Measurements from ENCODE around the gene PARD6B. TPM values are rescaled to one million over a fixed set of nuclear protein-coding genes. Genes with fewer than 3 reads are reported as not detected.
A peak's percentile ranks its signal among the peaks of the same experiment; 100 is the strongest.

The PARD6B gene
- total and polyA plus RNA-seq, 2 of the 4 experiments (the other 2 are of a cell fraction), result 0.17 to 0.90 TPM

- Histone ChIP-seq H3K27me3 (ENCODE audit: control insufficient read depth, insufficient read depth, low read length) (peaks cover 4% of the 10 kb centered on the region; the same call in 1 of the 2 replicates), H2BK15ac (ENCODE audit: low read depth, low read length) (no peak overlapping the region), H3K14ac (replicated peaks; ENCODE audit: low read depth, low read length) (no peak overlapping the region), H3K36me3 (ENCODE audit: control insufficient read depth, insufficient read depth, low read length) (no peaks in the 10 kb centered on the region), H3K79me1 (ENCODE audit: low read depth in 1 of 2, low read length in 2 of 2) (no peaks in the 10 kb centered on the region), H3K18ac (ENCODE audit: low read depth, low read length) (no peak overlapping the region), H3K4me2 (ENCODE audit: low read depth, low read length) (no peak overlapping the region), H3K4ac (ENCODE audit: low read depth, low read length) (no peak overlapping the region), H4K20me1 (ENCODE audit: insufficient read depth, low read length) (no peaks in the 10 kb centered on the region), H2AK9ac (replicated peaks; ENCODE audit: low read depth, low read length, poor library complexity) (no peak overlapping the region), H2AK5ac (ENCODE audit: low read depth, low read length) (no peak overlapping the region), H3K23ac (ENCODE audit: low read depth, low read length) (no peak overlapping the region), H3K27ac (ENCODE audit: insufficient read depth, low read length) (no peak overlapping the region), H3K9me1 (ENCODE audit: insufficient read depth, low read length) (no peaks in the 10 kb centered on the region; the same call in 1 of the 2 replicates), H3K9ac (ENCODE audit: low read depth, low read length) (no peak overlapping the region), H4K5ac (ENCODE audit: low read depth, low read length) (no peak overlapping the region), H2BK5ac (ENCODE audit: low read depth, low read length, poor library complexity, severe bottlenecking) (no peak overlapping the region), H3K9me3 (ENCODE audit: control insufficient read depth, insufficient read depth, low read length) (no peaks in the 10 kb centered on the region), H2BK20ac (ENCODE audit: low read depth, low read length) (no peak overlapping the region), H4K8ac (ENCODE audit: low read depth in 2 of 2, low read length in 2 of 2) (no peak overlapping the region), H3K4me1 (ENCODE audit: control insufficient read depth, insufficient read depth, low read length) (peaks cover 6% of the 10 kb centered on the region), H2AFZ (replicated peaks; ENCODE audit: low read length, poor library complexity) (peak overlapping the region; percentile 23), H2BK120ac (ENCODE audit: low read depth, low read length) (no peak overlapping the region), H4K91ac (ENCODE audit: insufficient read depth, low read depth, low read length) (no peak overlapping the region), H3K4me3 (ENCODE audit: insufficient read depth, low read depth, low read length) (no peak overlapping the region), H3K56ac (ENCODE audit: extremely low read depth, insufficient read depth, low read length) (no peak overlapping the region; the same call in 1 of the 2 replicates)
- intact Hi-C loops (cut with micrococcal nuclease) (no loop called here), in situ Hi-C loops (cut with MboI; ENCODE audit: low sequenced_read_pairs) (loop anchor here (10.0 kb wide), 1 partner anchor 599 kb away; no protein-coding TSS in a partner anchor), dilution Hi-C loops (cut with HindIII; ENCODE audit: low sequenced_read_pairs, unreplicated experiment) (no loop called here)
- BruUV-seq (replicated peaks), result no TSS peak
- ATAC-seq (ENCODE audit: low read depth) (no peak), DNase-seq (no peak)
- WGBS, 2 experiments (ENCODE audit: extremely low coverage in 2 of 2, insufficient read length in 1 of 2), result 100% methylated on average over 3 of the region's 6 CpGs; no CpG with 5 or more reads in 1 of the 2 experiments
- POLR2A ChIA-PET (ENCODE audit: unreplicated experiment), result no interaction called here
- CTCF ChIA-PET, result interaction anchor here (0.6 kb wide), 1 partner anchor 9 kb away, joined by 3 read pairs; no protein-coding TSS in a partner anchor
- no peak for TF ChIP-seq CTCF (conservative IDR thresholded peaks at IDR 0.05; ENCODE audit: low read depth, low read length)
- TF ChIP-seq POLR2A (IDR thresholded peaks at IDR 0.05; ENCODE audit: low read depth, low read length), result no peak
- TF ChIP-seq MAZ (IDR thresholded peaks at IDR 0.05; ENCODE audit: borderline replicate concordance, low read depth, low read length), result no peak
- no peak for TF ChIP-seq USF2 (IDR thresholded peaks at IDR 0.05; ENCODE audit: low read depth, low read length)
- no peak for TF ChIP-seq NFE2L2 (IDR thresholded peaks at IDR 0.05; ENCODE audit: low read depth, low read length)
- no peak for TF ChIP-seq BHLHE40 (IDR thresholded peaks at IDR 0.05; ENCODE audit: low read depth, low read length)
- no peak for TF ChIP-seq MAFK (IDR thresholded peaks at IDR 0.05; ENCODE audit: low read depth, low read length)
- no peak for TF ChIP-seq CEBPB (IDR thresholded peaks at IDR 0.05; ENCODE audit: low read depth, low read length)
- no peak for TF ChIP-seq FOS (IDR thresholded peaks at IDR 0.05; ENCODE audit: low read depth, low read length)
- TF ChIP-seq MXI1 (IDR thresholded peaks at IDR 0.05; ENCODE audit: borderline replicate concordance, low read depth, low read length), result no peak
Observed at GRCh38 chr20:50783903-50784302, 52.5 kb downstream of the PARD6B start.
